HG03097 (cell line): ENCODE data around the gene ATP7B.
"Not testable (repeated sequence)": the region's sequence is repeated elsewhere in the genome, so short reads cannot be mapped to it uniquely, and the experiment has no call there.

Experiments used
- ATAC-seq: cut with Tn5 transposase; IDR thresholded peaks from one replicate; pipeline ENCODE4 v1.9.1; 2021; ENCODE audit not compliant: unreplicated experiment, low FRiP score

The ATP7B gene

GRCh38 chr13:51925865-51926527 is 85.3 kb downstream of the ATP7B start:
- ATAC-seq = no peak

- no peak for ATAC-seq
Observed at GRCh38 chr13:51924756-51925544, 86.3 kb downstream of the ATP7B start.

GRCh38 chr13:51923983-51924539 is 87.2 kb downstream of the ATP7B start:
- no peak for ATAC-seq

GRCh38 chr13:51922771-51923480 is 88.3 kb downstream of the ATP7B start:
- ATAC-seq = no peak

- no peak for ATAC-seq
Observed at GRCh38 chr13:51921790-51922740, 89.2 kb downstream of the ATP7B start.

- no peak for ATAC-seq
Observed at GRCh38 chr13:51920786-51921185, 90.5 kb downstream of the ATP7B start.

- no peak for ATAC-seq
Observed at GRCh38 chr13:51920267-51920666, 91.0 kb downstream of the ATP7B start.

- no peak for ATAC-seq
Observed at GRCh38 chr13:51919531-51919930, 91.7 kb downstream of the ATP7B start.

GRCh38 chr13:51916962-51917361 is 94.3 kb downstream of the ATP7B start:
- no peak for ATAC-seq

- ATAC-seq = no peak
Observed at GRCh38 chr13:51916051-51916818, 95.0 kb downstream of the ATP7B start.

- no peak for ATAC-seq
Observed at GRCh38 chr13:51914137-51914493, 97.1 kb downstream of the ATP7B start.

- no peak for ATAC-seq
Observed at GRCh38 chr13:51913421-51914136, 97.7 kb downstream of the ATP7B start.

- ATAC-seq = no peak
Observed at GRCh38 chr13:51912511-51913225, 98.6 kb downstream of the ATP7B start.

GRCh38 chr13:51912091-51912490 is 99.2 kb downstream of the ATP7B start:
- ATAC-seq = no peak

- ATAC-seq = no peak
Observed at GRCh38 chr13:51910508-51910907, 100.7 kb downstream of the ATP7B start.

- ATAC-seq = not testable (repeated sequence)
Observed at GRCh38 chr13:51909265-51909664, 102.0 kb downstream of the ATP7B start.

GRCh38 chr13:51907040-51907732 is 104.1 kb downstream of the ATP7B start:
- ATAC-seq = no peak

GRCh38 chr13:51906581-51906980 is 104.7 kb downstream of the ATP7B start:
- no peak for ATAC-seq
